Mesothelial cell of epicardium (in vitro differentiated cells): ENCODE data around the gene DCTN1. TPM values are rescaled to one million over a fixed set of nuclear protein-coding genes. Genes with fewer than 3 reads are reported as not detected.

Experiments used
- DNase-seq, 2 experiments: peaks; one replicate each; pipeline ENCODE4 v3.0.0; 2021; ENCODE audit warnings: low spot score in 2 of 2; ENCODE audit not compliant: unreplicated experiment in 2 of 2
- H3K27ac Mint-ChIP-seq: 2 replicates; pipeline ENCODE4 v1.8.0; 2021; ENCODE audit warnings: mixed read lengths
- H3K27me3 Mint-ChIP-seq: 2 replicates; pipeline ENCODE4 v1.8.0; 2021; ENCODE audit warnings: low read depth, mixed read lengths
- H3K36me3 Mint-ChIP-seq: 2 replicates; pipeline ENCODE4 v1.8.0; 2021; ENCODE audit warnings: mixed read lengths
- H3K4me1 Mint-ChIP-seq: 2 replicates; pipeline ENCODE4 v1.8.0; 2021; ENCODE audit warnings: mixed read lengths
- H3K4me3 Mint-ChIP-seq: 2 replicates; pipeline ENCODE4 v1.8.0; 2021; ENCODE audit warnings: mild to moderate bottlenecking, moderate library complexity, mixed read lengths
- H3K9me3 Mint-ChIP-seq: 2 replicates; pipeline ENCODE4 v1.8.0; 2021; ENCODE audit warnings: mixed read lengths
- CTCF ChIP-seq: fragments of 200-600 bp; sonication (generic); IDR thresholded peaks from one replicate; pipeline ENCODE4 v1.5.0; 2021; ENCODE audit warnings: antibody characterized with exemption; ENCODE audit not compliant: unreplicated experiment
- total RNA-seq: library from RNA; stranded (reverse); gene quantifications from 3 replicates; pipeline ENCODE4 v1.2.1, GENCODE V29; 2021

DCTN1 gene
- total RNA-seq, 1 donor from 2014 or later: 136 TPM

GRCh38 chr2:74367789-74368188 lies 12.3 kb downstream of the DCTN1 start:
- H3K27ac Mint-ChIP-seq: no peak overlapping the region
- H3K36me3 Mint-ChIP-seq: peaks cover 46% of the 10 kb centered on the region
- H3K9me3 Mint-ChIP-seq: no peaks in the 10 kb centered on the region
- no peaks in the 10 kb centered on the region for H3K4me1 Mint-ChIP-seq
- H3K27me3 Mint-ChIP-seq: no peaks in the 10 kb centered on the region
- no peak for DNase-seq
- no peak overlapping the region for H3K4me3 Mint-ChIP-seq
- TF ChIP-seq CTCF: no peak

GRCh38 chr2:74366036-74366435 lies 14.1 kb downstream of the DCTN1 start:
- no peaks in the 10 kb centered on the region for H3K4me1 Mint-ChIP-seq
- H3K27ac Mint-ChIP-seq: no peak overlapping the region
- no peak for TF ChIP-seq CTCF
- H3K4me3 Mint-ChIP-seq: no peak overlapping the region
- DNase-seq: no peak
- peaks cover 54% of the 10 kb centered on the region for H3K36me3 Mint-ChIP-seq
- H3K27me3 Mint-ChIP-seq: no peaks in the 10 kb centered on the region
- no peaks in the 10 kb centered on the region for H3K9me3 Mint-ChIP-seq

- DNase-seq: no peak
- Mint-ChIP-seq H3K36me3 (peaks cover 49% of the 10 kb centered on the region), H3K27me3 (no peaks in the 10 kb centered on the region), H3K4me3 (no peak overlapping the region), H3K9me3 (no peaks in the 10 kb centered on the region), H3K27ac (no peak overlapping the region), H3K4me1 (no peaks in the 10 kb centered on the region)
- TF ChIP-seq CTCF: no peak
Measured at GRCh38 chr2:74364533-74365505, 15.3 kb downstream of the DCTN1 start.

- H3K27ac Mint-ChIP-seq: no peak overlapping the region
- no peak for DNase-seq
- TF ChIP-seq CTCF: no peak
- no peaks in the 10 kb centered on the region for H3K4me1 Mint-ChIP-seq
- no peaks in the 10 kb centered on the region for H3K27me3 Mint-ChIP-seq
- H3K4me3 Mint-ChIP-seq: no peak overlapping the region
- H3K36me3 Mint-ChIP-seq: peaks cover 48% of the 10 kb centered on the region
- no peaks in the 10 kb centered on the region for H3K9me3 Mint-ChIP-seq
Measured at GRCh38 chr2:74361327-74361726, 18.8 kb downstream of the DCTN1 start.

- H3K36me3 Mint-ChIP-seq: peaks cover 31% of the 10 kb centered on the region
- H3K9me3 Mint-ChIP-seq: no peaks in the 10 kb centered on the region
- no peaks in the 10 kb centered on the region for H3K27me3 Mint-ChIP-seq
- no peak overlapping the region for H3K27ac Mint-ChIP-seq
- TF ChIP-seq CTCF: no peak
- no peak overlapping the region for H3K4me3 Mint-ChIP-seq
- no peaks in the 10 kb centered on the region for H3K4me1 Mint-ChIP-seq
- DNase-seq: no peak
Measured at GRCh38 chr2:74357627-74358026, 22.5 kb downstream of the DCTN1 start.
